ENCODE data around the gene CD300H.

DNA sequence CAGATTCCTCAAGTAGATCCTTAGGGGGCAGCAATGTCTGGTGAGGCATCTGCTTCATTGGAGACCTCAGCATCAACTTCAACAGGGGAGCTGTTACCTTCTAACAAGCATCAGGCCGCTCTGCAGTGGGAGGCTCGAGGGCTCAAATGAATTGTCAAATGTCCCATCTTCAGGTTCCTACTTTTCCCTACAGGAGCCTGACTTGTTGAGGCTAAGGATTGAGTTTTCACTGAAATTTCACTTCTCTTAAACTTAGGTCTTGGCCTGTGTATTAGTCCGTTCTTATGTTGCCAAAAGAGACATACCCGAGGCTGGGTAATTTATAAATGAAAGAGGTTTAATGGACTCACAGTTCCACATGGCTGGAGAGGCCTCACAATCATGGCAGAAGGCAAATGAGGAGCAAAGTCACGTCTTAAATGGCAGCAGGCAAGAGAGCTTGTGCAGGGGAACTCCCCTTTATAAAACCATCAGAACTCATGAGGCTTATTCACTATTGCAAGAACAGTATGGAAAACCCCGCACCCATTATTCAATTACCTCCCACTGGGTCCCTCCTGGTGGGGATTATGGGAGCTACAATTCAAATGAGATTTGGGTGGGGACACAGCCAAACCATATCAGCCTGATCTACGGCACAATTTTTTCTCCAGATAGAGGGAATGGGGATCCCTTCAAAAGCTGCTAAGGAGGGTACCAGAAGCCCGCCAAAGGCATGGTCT lies 29.9 kb upstream of the CD300H start:
- TF ChIP-seq, protein P1, sequence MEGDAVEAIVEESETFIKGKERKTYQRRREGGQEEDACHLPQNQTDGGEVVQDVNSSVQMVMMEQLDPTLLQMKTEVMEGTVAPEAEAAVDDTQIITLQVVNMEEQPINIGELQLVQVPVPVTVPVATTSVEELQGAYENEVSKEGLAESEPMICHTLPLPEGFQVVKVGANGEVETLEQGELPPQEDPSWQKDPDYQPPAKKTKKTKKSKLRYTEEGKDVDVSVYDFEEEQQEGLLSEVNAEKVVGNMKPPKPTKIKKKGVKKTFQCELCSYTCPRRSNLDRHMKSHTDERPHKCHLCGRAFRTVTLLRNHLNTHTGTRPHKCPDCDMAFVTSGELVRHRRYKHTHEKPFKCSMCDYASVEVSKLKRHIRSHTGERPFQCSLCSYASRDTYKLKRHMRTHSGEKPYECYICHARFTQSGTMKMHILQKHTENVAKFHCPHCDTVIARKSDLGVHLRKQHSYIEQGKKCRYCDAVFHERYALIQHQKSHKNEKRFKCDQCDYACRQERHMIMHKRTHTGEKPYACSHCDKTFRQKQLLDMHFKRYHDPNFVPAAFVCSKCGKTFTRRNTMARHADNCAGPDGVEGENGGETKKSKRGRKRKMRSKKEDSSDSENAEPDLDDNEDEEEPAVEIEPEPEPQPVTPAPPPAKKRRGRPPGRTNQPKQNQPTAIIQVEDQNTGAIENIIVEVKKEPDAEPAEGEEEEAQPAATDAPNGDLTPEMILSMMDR (conservative IDR thresholded peaks at IDR 0.05; ENCODE audit: low read length) = no peak
- TF ChIP-seq EZH2phosphoT487 (IDR thresholded peaks at IDR 0.05; ENCODE audit: borderline replicate concordance) = no peak

Data from Loucy (cell line).